ENCODE results near the gene ZNF711.
"Not testable (repeated sequence)": the region's sequence is repeated elsewhere in the genome, so short reads cannot be mapped to it uniquely, and the experiment has no call there.

ZNF711 gene

GRCh38 chrX:85243761-85244449 is at the start of gene ZNF711, which contains the start of gene SATL1:
Gene ZNF711 (plus strand): TSS chrX:85243991. CDS start chrX:85247573, 3,582 bp downstream.
Gene SATL1 (minus strand): TSS chrX:85243779. CDS start chrX:85108968, 134,811 bp downstream.
- FAIRE-seq (no peak), DNase-seq (ENCODE audit: extremely low spot score, insufficient read length, low read depth) (no peak)

GRCh38 chrX:85196319-85196718 is 47.5 kb upstream of the ZNF711 start:
- no peak for FAIRE-seq
- no peak for DNase-seq (ENCODE audit: extremely low spot score, insufficient read length, low read depth)

GRCh38 chrX:85203461-85203970 is 40.3 kb upstream of the ZNF711 start:
- no peak for DNase-seq (ENCODE audit: extremely low spot score, insufficient read length, low read depth)

GRCh38 chrX:85213792-85214530 is 29.8 kb upstream of the ZNF711 start:
- no peak for DNase-seq (ENCODE audit: extremely low spot score, insufficient read length, low read depth)
- no peak for FAIRE-seq

More at GRCh38 chrX:85203461-85203970, 40.3 kb upstream of the ZNF711 start:
- FAIRE-seq = no peak

GRCh38 chrX:85215946-85216345 is 27.8 kb upstream of the ZNF711 start:
- FAIRE-seq (no peak), DNase-seq (ENCODE audit: extremely low spot score, insufficient read length, low read depth) (no peak)

- no peak for DNase-seq (ENCODE audit: extremely low spot score, insufficient read length, low read depth)
- no peak for FAIRE-seq
Measured at GRCh38 chrX:85221361-85221760, 22.4 kb upstream of the ZNF711 start.

- DNase-seq (ENCODE audit: extremely low spot score, insufficient read length, low read depth) (no peak), FAIRE-seq (no peak)
Measured at GRCh38 chrX:85223359-85223758, 20.4 kb upstream of the ZNF711 start.

- DNase-seq (ENCODE audit: extremely low spot score, insufficient read length, low read depth) = no peak
- FAIRE-seq = no peak
Measured at GRCh38 chrX:85243155-85243554, 636 bp upstream of the ZNF711 start.

GRCh38 chrX:85244450-85245211 is 840 bp downstream of the ZNF711 start:
- DNase-seq (ENCODE audit: extremely low spot score, insufficient read length, low read depth) (no peak), FAIRE-seq (peak; percentile 24)

- not testable (repeated sequence) for FAIRE-seq; DNase-seq (ENCODE audit: extremely low spot score, insufficient read length, low read depth)
Measured at GRCh38 chrX:85285286-85285685, 41.5 kb downstream of the ZNF711 start.

GRCh38 chrX:85288992-85289723 is 45.4 kb downstream of the ZNF711 start:
- DNase-seq (ENCODE audit: extremely low spot score, insufficient read length, low read depth) (no peak), FAIRE-seq (no peak)

GRCh38 chrX:85303544-85303943 is 59.8 kb downstream of the ZNF711 start:
- FAIRE-seq (no peak), DNase-seq (ENCODE audit: extremely low spot score, insufficient read length, low read depth) (no peak)

GRCh38 chrX:85309717-85310116 is 65.9 kb downstream of the ZNF711 start:
- DNase-seq (ENCODE audit: extremely low spot score, insufficient read length, low read depth) (no peak), FAIRE-seq (no peak)

- not testable (repeated sequence) for DNase-seq (ENCODE audit: extremely low spot score, insufficient read length, low read depth); FAIRE-seq
Measured at GRCh38 chrX:85311348-85311747, 67.6 kb downstream of the ZNF711 start.
